ENCODE results near the gene TPCN1.
A peak's percentile ranks its signal among the peaks of the same experiment; 100 is the strongest.

TPCN1 gene

GRCh38 chr12:113186033-113186365, 35.3 kb upstream of the TPCN1 start:
- TF ChIP-seq, protein P1, sequence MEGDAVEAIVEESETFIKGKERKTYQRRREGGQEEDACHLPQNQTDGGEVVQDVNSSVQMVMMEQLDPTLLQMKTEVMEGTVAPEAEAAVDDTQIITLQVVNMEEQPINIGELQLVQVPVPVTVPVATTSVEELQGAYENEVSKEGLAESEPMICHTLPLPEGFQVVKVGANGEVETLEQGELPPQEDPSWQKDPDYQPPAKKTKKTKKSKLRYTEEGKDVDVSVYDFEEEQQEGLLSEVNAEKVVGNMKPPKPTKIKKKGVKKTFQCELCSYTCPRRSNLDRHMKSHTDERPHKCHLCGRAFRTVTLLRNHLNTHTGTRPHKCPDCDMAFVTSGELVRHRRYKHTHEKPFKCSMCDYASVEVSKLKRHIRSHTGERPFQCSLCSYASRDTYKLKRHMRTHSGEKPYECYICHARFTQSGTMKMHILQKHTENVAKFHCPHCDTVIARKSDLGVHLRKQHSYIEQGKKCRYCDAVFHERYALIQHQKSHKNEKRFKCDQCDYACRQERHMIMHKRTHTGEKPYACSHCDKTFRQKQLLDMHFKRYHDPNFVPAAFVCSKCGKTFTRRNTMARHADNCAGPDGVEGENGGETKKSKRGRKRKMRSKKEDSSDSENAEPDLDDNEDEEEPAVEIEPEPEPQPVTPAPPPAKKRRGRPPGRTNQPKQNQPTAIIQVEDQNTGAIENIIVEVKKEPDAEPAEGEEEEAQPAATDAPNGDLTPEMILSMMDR (IDR thresholded peaks at IDR 0.05; ENCODE audit: low read length, missing control alignments) = no peak
- H3K4me3 ChIP-seq (replicated peaks; ENCODE audit: low read depth, low read length) = peak overlapping the region; percentile 82
- DNase-seq (ENCODE audit: low read depth) = peak; percentile 27

GRCh38 chr12:113186666-113187325, 34.5 kb upstream of the TPCN1 start:
- DNase-seq (ENCODE audit: low read depth) = no peak
- TF ChIP-seq, protein P1 (IDR thresholded peaks at IDR 0.05; ENCODE audit: low read length, missing control alignments) = no peak
- H3K4me3 ChIP-seq (replicated peaks; ENCODE audit: low read depth, low read length) = peak overlapping the region; percentile 82

GRCh38 chr12:113189361-113189760, 31.9 kb upstream of the TPCN1 start:
- TF ChIP-seq, protein P1 (IDR thresholded peaks at IDR 0.05; ENCODE audit: low read length, missing control alignments) = no peak
- DNase-seq (ENCODE audit: low read depth) = no peak
- no peak overlapping the region for H3K4me3 ChIP-seq (replicated peaks; ENCODE audit: low read depth, low read length)

- TF ChIP-seq, protein P1 (IDR thresholded peaks at IDR 0.05; ENCODE audit: low read length, missing control alignments) = no peak
- DNase-seq (ENCODE audit: low read depth) = peak; percentile 48
- no peak overlapping the region for H3K4me3 ChIP-seq (replicated peaks; ENCODE audit: low read depth, low read length)
Observed at GRCh38 chr12:113190761-113191160, 30.5 kb upstream of the TPCN1 start.

DNA sequence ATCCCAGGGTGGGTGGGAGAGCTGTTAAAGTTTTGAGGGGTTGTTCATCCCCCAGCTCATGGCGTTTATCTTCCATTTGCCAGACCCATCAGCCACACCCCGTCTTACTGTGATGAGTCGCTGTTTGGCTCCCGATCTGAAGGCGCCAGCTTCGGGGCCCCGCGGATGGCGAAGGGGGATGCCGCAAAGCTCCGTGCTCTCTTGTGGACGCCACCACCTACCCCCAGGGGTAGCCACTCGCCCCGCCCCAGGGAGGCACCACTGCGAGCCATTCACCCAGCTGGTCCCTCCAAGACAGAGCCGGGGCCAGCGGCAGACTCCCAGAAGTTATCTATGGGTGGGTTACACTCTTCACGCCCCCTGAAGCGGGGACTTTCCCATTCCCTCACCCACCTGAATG, 30.0 kb upstream of the TPCN1 start:
- no peak overlapping the region for H3K4me3 ChIP-seq (replicated peaks; ENCODE audit: low read depth, low read length)
- no peak for DNase-seq (ENCODE audit: low read depth)
- TF ChIP-seq, protein P1 (IDR thresholded peaks at IDR 0.05; ENCODE audit: low read length, missing control alignments) = no peak

- TF ChIP-seq, protein P1 (IDR thresholded peaks at IDR 0.05; ENCODE audit: low read length, missing control alignments) = no peak
- peak; percentile 35 for DNase-seq (ENCODE audit: low read depth)
- H3K4me3 ChIP-seq (replicated peaks; ENCODE audit: low read depth, low read length) = no peak overlapping the region
Observed at GRCh38 chr12:113194971-113195391, 26.3 kb upstream of the TPCN1 start.

GRCh38 chr12:113195598-113195997, 25.7 kb upstream of the TPCN1 start:
- TF ChIP-seq, protein P1 (IDR thresholded peaks at IDR 0.05; ENCODE audit: low read length, missing control alignments) = no peak
- no peak for DNase-seq (ENCODE audit: low read depth)
- no peak overlapping the region for H3K4me3 ChIP-seq (replicated peaks; ENCODE audit: low read depth, low read length)
